Right lobe of liver (tissue), 4 donors: ENCODE data around the gene SLC16A4.

Source experiments
- POLR2A ChIP-seq: fragments of 450-650 bp; IDR thresholded peaks from one replicate; pipeline ENCODE4 v1.6.1; 2017; ENCODE audit warnings: antibody characterized with exemption, mild to moderate bottlenecking
- TF ChIP-seq, protein P1 (sequence below), 4 donors: fragments of 200-600 bp in 3 of 4; fragments of 450-650 bp in 1 of 4; IDR thresholded peaks; one replicate each; pipeline versions ENCODE4 v1.5.1 to v1.8.0; 2016 to 2022; ENCODE audit warnings: antibody characterized with exemption in 4 of 4, mild to moderate bottlenecking in 2 of 4
- donor health status: DM: no; HTN: no; CAD: no.
- donor health status: DM: no; HTN: no; CAD: no.
- donor health status: DM: no; HTN: yes; CAD: no.

- TF ChIP-seq, protein P1, sequence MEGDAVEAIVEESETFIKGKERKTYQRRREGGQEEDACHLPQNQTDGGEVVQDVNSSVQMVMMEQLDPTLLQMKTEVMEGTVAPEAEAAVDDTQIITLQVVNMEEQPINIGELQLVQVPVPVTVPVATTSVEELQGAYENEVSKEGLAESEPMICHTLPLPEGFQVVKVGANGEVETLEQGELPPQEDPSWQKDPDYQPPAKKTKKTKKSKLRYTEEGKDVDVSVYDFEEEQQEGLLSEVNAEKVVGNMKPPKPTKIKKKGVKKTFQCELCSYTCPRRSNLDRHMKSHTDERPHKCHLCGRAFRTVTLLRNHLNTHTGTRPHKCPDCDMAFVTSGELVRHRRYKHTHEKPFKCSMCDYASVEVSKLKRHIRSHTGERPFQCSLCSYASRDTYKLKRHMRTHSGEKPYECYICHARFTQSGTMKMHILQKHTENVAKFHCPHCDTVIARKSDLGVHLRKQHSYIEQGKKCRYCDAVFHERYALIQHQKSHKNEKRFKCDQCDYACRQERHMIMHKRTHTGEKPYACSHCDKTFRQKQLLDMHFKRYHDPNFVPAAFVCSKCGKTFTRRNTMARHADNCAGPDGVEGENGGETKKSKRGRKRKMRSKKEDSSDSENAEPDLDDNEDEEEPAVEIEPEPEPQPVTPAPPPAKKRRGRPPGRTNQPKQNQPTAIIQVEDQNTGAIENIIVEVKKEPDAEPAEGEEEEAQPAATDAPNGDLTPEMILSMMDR (IDR thresholded peaks at IDR 0.05), result no peak
- no peak for TF ChIP-seq POLR2A
Measured at GRCh38 chr1:110328274-110328673, 62.6 kb downstream of the SLC16A4 start.
